ENCODE data around the gene TCP1.

TCP1 gene

GRCh38 chr6:159832946-159833345 is 43.5 kb upstream of the TCP1 start:
- Histone ChIP-seq H3K27ac (ENCODE audit: low read depth, low read length) (no peak overlapping the region), H3K79me2 (ENCODE audit: insufficient read depth, low read length) (no peaks in the 10 kb centered on the region), H3K4me2 (ENCODE audit: low read depth, low read length, poor library complexity, severe bottlenecking) (no peak overlapping the region), H3K9me2 (replicated peaks; ENCODE audit: insufficient read depth, low read length) (no peaks in the 10 kb centered on the region), H3F3A (ENCODE audit: insufficient read depth) (no peaks in the 10 kb centered on the region), H3K9me3 (ENCODE audit: insufficient read depth, low read length) (no peaks in the 10 kb centered on the region), H4K20me1 (ENCODE audit: low read depth, low read length) (no peaks in the 10 kb centered on the region), H3K4me3 (ENCODE audit: insufficient read depth, low read length, poor library complexity, severe bottlenecking) (no peak overlapping the region), H2AFZ (ENCODE audit: low read depth, low read length, severe bottlenecking) (no peak overlapping the region), H3K27me3 (ENCODE audit: low read length) (no peaks in the 10 kb centered on the region), H3K36me3 (ENCODE audit: low read length) (no peaks in the 10 kb centered on the region), H3K9ac (ENCODE audit: low read length) (no peak overlapping the region)
- TF ChIP-seq CTCF (IDR thresholded peaks at IDR 0.05; ENCODE audit: insufficient read depth, low read length, poor library complexity, severe bottlenecking) = no peak
- TF ChIP-seq EZH2phosphoT487 (conservative IDR thresholded peaks at IDR 0.05; ENCODE audit: low read length) = no peak

- Histone ChIP-seq H4K20me1 (ENCODE audit: low read depth, low read length) (no peaks in the 10 kb centered on the region), H3K79me2 (ENCODE audit: insufficient read depth, low read length) (no peaks in the 10 kb centered on the region), H3F3A (ENCODE audit: insufficient read depth) (no peaks in the 10 kb centered on the region), H3K9me3 (ENCODE audit: insufficient read depth, low read length) (no peaks in the 10 kb centered on the region), H3K36me3 (ENCODE audit: low read length) (no peaks in the 10 kb centered on the region), H3K27me3 (ENCODE audit: low read length) (no peaks in the 10 kb centered on the region), H2AFZ (ENCODE audit: low read depth, low read length, severe bottlenecking) (no peak overlapping the region), H3K4me2 (ENCODE audit: low read depth, low read length, poor library complexity, severe bottlenecking) (no peak overlapping the region), H3K9ac (ENCODE audit: low read length) (no peak overlapping the region), H3K27ac (ENCODE audit: low read depth, low read length) (no peak overlapping the region), H3K4me3 (ENCODE audit: insufficient read depth, low read length, poor library complexity, severe bottlenecking) (no peak overlapping the region), H3K9me2 (replicated peaks; ENCODE audit: insufficient read depth, low read length) (no peaks in the 10 kb centered on the region)
- TF ChIP-seq EZH2phosphoT487 (conservative IDR thresholded peaks at IDR 0.05; ENCODE audit: low read length) (no peak), CTCF (IDR thresholded peaks at IDR 0.05; ENCODE audit: insufficient read depth, low read length, poor library complexity, severe bottlenecking) (no peak)
Measured at GRCh38 chr6:159831373-159831679, 41.9 kb upstream of the TCP1 start.

GRCh38 chr6:159830501-159831372 is 41.3 kb upstream of the TCP1 start:
- no peaks in the 10 kb centered on the region for H3K79me2 ChIP-seq (ENCODE audit: insufficient read depth, low read length)
- H3K4me2 ChIP-seq (ENCODE audit: low read depth, low read length, poor library complexity, severe bottlenecking) = no peak overlapping the region
- H3K9me3 ChIP-seq (ENCODE audit: insufficient read depth, low read length) = no peaks in the 10 kb centered on the region
- no peaks in the 10 kb centered on the region for H3F3A ChIP-seq (ENCODE audit: insufficient read depth)
- no peaks in the 10 kb centered on the region for H3K36me3 ChIP-seq (ENCODE audit: low read length)
- H3K4me3 ChIP-seq (ENCODE audit: insufficient read depth, low read length, poor library complexity, severe bottlenecking) = no peak overlapping the region
- H2AFZ ChIP-seq (ENCODE audit: low read depth, low read length, severe bottlenecking) = no peak overlapping the region
- H4K20me1 ChIP-seq (ENCODE audit: low read depth, low read length) = no peaks in the 10 kb centered on the region
- no peak overlapping the region for H3K27ac ChIP-seq (ENCODE audit: low read depth, low read length)
- no peak overlapping the region for H3K9ac ChIP-seq (ENCODE audit: low read length)
- H3K27me3 ChIP-seq (ENCODE audit: low read length) = no peaks in the 10 kb centered on the region
- H3K9me2 ChIP-seq (replicated peaks; ENCODE audit: insufficient read depth, low read length) = no peaks in the 10 kb centered on the region
- TF ChIP-seq EZH2phosphoT487 (conservative IDR thresholded peaks at IDR 0.05; ENCODE audit: low read length) (no peak), CTCF (IDR thresholded peaks at IDR 0.05; ENCODE audit: insufficient read depth, low read length, poor library complexity, severe bottlenecking) (no peak)

Data from SU-DHL-6 (cell line).